Stimulated activated naive B cell treated with anti-CD40 and anti-IgM and Interleukin-4, amounts not matched to agents 10 μg/mL and 1 μg/mL and 100 μg/mL, for 72 hours (primary cell): ENCODE results near the gene KPNA2.
"Not testable (repeated sequence)": the region's sequence is repeated elsewhere in the genome, so short reads cannot be mapped to it uniquely, and the experiment has no call there.

ENCODE experiments used
- ATAC-seq, 2 donors: fragments of 150-1000 bp; cut with Tn5 transposase; replicated peaks; 2 replicates each; pipeline ENCODE4 v1.10.0; 2021; ENCODE audit warnings: moderate library complexity in 1 of 2
- DNase-seq: peaks from one replicate; pipeline ENCODE4 v3.0.0; 2021
- H3K27ac Mint-ChIP-seq: one replicate; pipeline ENCODE4 v1.8.0; 2022; ENCODE audit warnings: mild to moderate bottlenecking, mixed read lengths
- H3K27me3 Mint-ChIP-seq, 2 donors: one replicate each; pipeline ENCODE4 v1.8.0; 2022; ENCODE audit warnings: mixed read lengths in 2 of 2
- H3K36me3 Mint-ChIP-seq, 2 donors: one replicate each; pipeline ENCODE4 v1.8.0; 2022; ENCODE audit warnings: mixed read lengths in 2 of 2, mild to moderate bottlenecking in 1 of 2
- H3K4me1 Mint-ChIP-seq, 2 donors: one replicate each; pipeline ENCODE4 v1.8.0; 2022; ENCODE audit warnings: mixed read lengths in 2 of 2, mild to moderate bottlenecking in 1 of 2
- H3K4me3 Mint-ChIP-seq, 2 donors: one replicate each; pipeline ENCODE4 v1.8.0; 2022; ENCODE audit warnings: mild to moderate bottlenecking in 2 of 2, mixed read lengths in 2 of 2, moderate library complexity in 1 of 2
- H3K9me3 Mint-ChIP-seq, 2 donors: one replicate each; pipeline ENCODE4 v1.8.0; 2022; ENCODE audit warnings: mixed read lengths in 2 of 2, mild to moderate bottlenecking in 1 of 2

Gene KPNA2

DNA sequence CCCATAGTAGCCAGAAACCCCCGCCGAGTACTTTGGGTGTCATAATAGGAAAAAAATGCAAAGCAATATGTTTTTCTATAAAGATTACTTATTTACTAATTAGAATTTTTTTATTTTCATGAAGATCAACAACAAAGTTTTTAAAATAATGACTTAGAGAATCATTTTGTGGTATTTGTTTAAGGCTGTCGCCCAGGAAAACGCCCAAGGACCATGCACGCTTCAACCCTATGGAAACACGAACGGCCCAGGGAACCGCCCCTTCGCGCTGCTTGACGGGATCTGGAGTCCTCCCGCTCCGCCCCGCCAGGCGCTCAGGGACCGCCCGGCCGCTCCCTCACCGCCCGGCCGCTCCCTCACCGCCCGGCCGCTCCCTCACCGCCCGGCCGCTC lies 408 bp upstream of the KPNA2 start:
- DNase-seq: peak; percentile 86
- ATAC-seq: peak; percentile 89
- Mint-ChIP-seq H3K36me3 (peaks cover 11 to 17% of the 10 kb centered on the region in 2 donors), H3K4me3 (peak overlapping the region; percentile 91 to 92), H3K4me1 (peaks cover 5 to 10% of the 10 kb centered on the region in 2 donors), H3K27ac (peak overlapping the region; percentile 92), H3K9me3 (no peaks in the 10 kb centered on the region), H3K27me3 (no peaks in the 10 kb centered on the region)

DNA sequence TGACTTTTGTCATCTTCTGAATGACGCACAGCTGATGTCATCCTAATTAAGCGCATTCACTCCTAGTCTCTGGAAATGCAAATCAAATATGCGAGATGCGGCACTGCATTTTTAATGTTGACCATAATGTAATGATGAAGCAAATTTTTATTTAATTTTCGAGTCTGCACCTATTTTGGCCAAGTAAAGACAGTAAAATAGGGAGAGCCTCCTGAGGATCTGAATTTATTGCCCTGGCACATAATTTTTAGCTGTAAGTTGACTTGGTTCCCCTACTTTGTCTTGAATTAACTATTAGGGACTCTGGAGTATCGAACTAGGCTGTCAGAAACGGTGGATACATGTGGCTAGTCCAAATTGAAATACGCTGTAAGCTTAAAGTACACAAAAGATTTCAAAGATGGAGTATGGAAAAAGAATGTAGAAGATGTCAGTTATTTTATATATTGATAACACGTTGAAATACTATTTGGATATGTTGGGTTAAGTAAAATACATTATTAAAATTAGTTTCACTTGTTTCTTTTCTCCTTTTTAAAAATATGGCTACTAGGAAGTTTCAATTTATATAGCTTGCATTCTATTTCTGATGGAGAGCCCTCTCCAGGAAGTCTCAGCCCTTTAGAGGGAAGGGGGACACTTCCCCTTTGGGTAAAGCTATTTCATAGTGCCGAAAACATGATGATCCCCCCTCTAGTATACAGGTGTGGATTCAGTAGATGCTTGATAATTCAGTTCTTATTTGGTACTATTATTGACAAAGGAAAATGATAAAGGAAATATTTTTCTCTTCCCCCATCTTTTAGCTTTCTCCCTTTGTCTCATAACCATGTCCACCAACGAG lies 991 bp downstream of the KPNA2 start:
- no peak for DNase-seq
- Mint-ChIP-seq H3K36me3 (peaks cover 15 to 26% of the 10 kb centered on the region in 2 donors), H3K9me3 (no peaks in the 10 kb centered on the region), H3K4me1 (peaks cover 5 to 10% of the 10 kb centered on the region in 2 donors), H3K27ac (peak overlapping the region; percentile 92), H3K27me3 (no peaks in the 10 kb centered on the region), H3K4me3 (peak overlapping the region; percentile 91 to 92)
- ATAC-seq: no peak

DNA sequence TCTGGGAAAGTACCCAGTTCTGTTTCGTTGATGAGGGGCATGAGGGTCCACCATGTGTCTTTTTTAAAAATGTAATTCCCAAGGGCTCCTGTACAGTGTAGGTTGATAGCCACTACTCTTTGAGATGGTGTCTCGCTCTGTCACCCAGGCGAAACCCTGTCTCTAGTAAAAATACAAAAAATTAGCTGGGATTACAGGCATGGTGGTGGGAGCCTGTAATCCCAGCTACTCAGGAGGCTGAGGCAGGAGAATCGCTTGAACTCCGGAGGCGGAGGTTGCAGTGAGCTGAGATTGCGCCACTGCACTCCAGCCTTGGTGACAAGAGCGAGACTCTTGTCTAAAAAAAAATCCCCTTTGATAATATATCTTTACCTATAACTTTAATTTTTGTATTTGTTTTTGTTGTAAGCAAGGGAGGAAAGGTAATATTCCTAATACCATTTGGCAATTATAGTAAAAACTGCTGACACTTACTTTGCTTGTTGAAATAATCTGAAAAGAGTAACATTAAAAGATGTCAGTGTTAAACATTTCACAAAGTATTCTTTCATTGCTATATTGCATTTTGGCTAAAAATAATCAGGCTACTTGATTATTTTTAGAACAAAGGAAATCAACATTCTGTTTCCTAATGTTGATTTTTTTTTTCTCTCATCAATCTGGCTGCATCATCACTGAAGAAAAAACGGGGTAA lies 11.8 kb downstream of the KPNA2 start:
- Mint-ChIP-seq H3K4me3 (no peak overlapping the region), H3K27me3 (no peaks in the 10 kb centered on the region), H3K9me3 (no peaks in the 10 kb centered on the region), H3K27ac (no peak overlapping the region), H3K36me3 (peaks cover 25 to 45% of the 10 kb centered on the region in 2 donors), H3K4me1 (peaks cover 0 to 1% of the 10 kb centered on the region in 2 donors)
- DNase-seq: no peak
- no peak for ATAC-seq

DNA sequence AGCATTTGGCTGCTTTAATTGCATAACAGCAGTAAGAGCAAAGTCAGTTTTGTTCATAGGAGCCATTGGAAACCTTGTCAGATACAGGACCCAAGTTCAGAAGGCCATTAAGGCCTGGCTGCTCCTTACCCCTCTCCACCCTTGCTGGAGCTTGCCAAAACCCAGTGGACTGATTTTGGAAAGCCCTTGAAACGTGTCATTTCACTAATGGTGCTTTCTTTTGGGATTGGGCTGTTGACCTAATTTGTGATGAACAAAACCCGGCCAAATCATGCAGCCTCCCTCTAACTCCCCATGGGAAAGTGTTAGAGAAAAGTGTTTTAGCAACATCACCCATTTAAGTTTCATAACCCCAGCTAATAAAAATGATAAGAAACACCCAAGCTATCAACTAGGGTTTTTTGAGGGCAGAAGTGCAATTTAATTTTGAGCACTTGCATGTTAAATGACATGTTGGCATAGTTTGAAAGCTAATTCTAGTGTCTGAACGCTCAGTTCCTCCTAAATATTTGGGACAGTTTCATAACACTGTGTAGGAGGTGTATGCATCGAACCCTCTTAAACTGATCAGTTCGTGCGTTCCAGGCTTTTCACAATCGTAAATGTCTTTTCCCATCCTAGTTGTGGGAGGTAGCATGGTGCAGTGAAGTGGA lies 12.5 kb downstream of the KPNA2 start:
- not testable (repeated sequence) for H3K27ac Mint-ChIP-seq, H3K4me1 Mint-ChIP-seq, H3K9me3 Mint-ChIP-seq, H3K27me3 Mint-ChIP-seq, ATAC-seq, DNase-seq, H3K4me3 Mint-ChIP-seq
- H3K36me3 Mint-ChIP-seq: peaks cover 22 to 45% of the 10 kb centered on the region in 2 donors

DNA sequence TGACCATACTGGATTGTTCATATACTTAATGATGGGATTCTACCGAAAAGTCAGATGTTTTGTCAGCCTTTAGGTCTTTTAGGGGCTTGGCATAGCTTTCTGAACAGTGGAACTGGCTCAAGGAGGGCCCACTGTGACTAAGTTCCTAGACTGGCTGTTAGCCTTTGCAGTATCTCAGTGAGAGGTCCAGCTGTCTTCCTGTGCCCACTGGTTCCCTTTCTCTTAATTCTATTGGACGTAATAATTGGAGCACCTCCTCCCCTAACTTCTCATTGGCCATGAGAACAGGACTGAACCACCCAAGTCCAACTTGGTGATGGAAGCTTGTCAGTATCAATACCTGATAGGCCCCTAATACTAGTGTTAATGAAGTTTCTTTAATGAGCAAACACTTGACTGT lies 13.5 kb downstream of the KPNA2 start:
- H3K36me3 Mint-ChIP-seq: peaks cover 15 to 37% of the 10 kb centered on the region in 2 donors
- H3K4me1 Mint-ChIP-seq: peaks cover 0 to 1% of the 10 kb centered on the region in 2 donors
- H3K4me3 Mint-ChIP-seq: no peak overlapping the region
- DNase-seq (no peak), ATAC-seq (no peak)
- H3K9me3 Mint-ChIP-seq: no peaks in the 10 kb centered on the region
- no peak overlapping the region for H3K27ac Mint-ChIP-seq
- no peaks in the 10 kb centered on the region for H3K27me3 Mint-ChIP-seq

DNA sequence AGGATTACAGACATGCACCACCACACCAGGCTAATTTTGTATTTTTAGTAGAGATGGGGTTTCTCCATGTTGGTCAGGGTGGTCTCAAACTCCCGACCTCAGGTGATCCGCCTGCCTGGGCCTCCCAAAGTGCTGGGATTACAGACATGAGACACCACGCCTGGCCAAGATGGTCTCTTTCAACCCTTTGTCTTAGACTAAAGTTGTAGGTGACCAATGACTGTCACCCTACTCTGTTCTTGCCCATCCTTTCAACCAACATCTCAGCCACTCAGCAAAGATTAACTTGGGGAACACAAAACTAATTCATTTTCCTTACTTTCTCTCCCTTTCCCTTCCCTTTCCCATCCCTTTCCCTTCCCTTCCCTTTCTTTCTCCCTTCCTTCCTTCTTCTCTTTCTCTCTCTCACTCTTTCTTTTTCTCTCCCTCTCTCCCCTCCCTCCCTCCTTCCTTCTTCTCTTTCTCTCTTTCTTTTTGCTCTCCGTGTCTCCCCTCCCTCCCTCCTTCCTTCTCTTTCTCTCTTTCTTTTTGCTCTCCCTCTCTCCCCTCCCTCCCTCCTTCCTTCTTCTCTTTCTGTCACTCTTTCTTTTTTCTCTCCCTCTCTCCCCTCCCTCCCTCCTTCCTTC lies 14.4 kb downstream of the KPNA2 start:
- H3K9me3 Mint-ChIP-seq, DNase-seq, H3K27me3 Mint-ChIP-seq, ATAC-seq, H3K4me1 Mint-ChIP-seq, H3K27ac Mint-ChIP-seq, H3K4me3 Mint-ChIP-seq: not testable (repeated sequence)
- H3K36me3 Mint-ChIP-seq: peaks cover 10 to 29% of the 10 kb centered on the region in 2 donors

DNA sequence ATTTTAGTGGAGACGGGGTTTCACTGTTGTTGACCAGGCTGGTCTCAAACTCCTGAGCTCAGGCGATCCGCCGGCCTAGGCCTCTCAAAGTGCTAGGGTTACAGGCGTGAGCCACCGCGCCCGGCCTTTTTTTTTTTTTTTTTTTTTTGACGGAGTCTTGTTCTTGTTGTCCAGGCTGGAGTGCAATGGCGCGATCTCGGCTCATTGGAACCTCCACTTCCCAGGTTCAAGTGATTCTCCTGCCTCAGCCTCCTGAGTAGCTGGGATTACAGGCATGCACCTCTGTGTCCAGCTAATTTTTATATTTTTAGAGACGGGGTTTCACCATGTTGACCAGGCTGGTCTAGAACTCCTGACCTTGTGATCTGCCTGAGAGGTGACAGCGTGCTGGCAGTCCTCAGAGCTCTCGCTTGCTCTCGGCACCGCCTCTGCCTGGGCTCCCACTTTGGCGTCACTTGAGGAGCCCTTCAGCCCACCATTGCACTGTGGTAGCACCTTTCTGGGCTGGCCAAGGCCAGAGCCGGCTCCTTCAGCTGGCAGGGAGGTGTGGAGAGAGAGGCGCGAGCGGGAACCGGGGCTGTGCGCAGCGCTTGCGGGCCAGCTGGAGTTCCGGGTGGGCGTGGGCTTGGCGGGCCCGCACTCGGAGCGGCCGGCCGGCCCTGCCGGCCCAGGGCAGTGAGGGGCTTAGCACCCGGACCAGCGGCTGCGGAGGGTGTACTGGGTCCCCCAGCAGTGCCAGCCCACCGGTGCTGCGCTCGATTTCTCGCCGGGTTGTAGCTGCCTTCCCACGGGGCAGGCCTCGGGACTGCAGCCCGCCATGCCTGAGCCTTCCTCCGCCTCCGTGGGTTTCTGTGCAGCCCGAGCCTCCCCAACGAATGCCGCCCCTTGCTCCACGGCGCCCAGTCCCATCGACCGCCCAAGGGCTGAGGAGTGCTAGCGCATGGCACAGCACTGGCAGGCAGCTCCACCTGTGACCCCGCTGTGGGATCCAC lies 16.1 kb downstream of the KPNA2 start:
- H3K4me1 Mint-ChIP-seq, DNase-seq, H3K27ac Mint-ChIP-seq, H3K27me3 Mint-ChIP-seq, H3K4me3 Mint-ChIP-seq, H3K9me3 Mint-ChIP-seq, ATAC-seq: not testable (repeated sequence)
- H3K36me3 Mint-ChIP-seq: peaks cover 3 to 20% of the 10 kb centered on the region in 2 donors

DNA sequence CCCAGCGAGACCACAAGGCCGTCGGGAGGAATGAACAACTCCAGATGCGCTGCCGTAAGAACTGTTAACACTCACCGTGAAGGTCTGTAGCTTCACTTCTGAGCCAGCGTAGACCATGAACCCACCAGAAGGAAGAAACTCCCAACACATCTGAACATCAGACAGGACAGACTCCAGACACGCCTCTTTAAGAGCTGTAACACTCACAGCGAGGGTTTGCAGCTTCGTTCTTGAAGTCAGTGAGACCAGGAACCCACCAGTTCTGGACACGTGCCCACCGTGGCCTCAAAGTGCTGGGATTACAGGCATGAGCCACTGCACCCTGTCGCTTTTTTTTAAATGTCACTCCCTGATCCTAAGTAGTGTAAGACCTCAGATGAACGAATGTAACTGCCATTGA lies 17.3 kb downstream of the KPNA2 start:
- Mint-ChIP-seq H3K36me3 (peaks cover 3 to 18% of the 10 kb centered on the region in 2 donors), H3K27ac (no peak overlapping the region), H3K4me3 (no peak overlapping the region), H3K4me1 (peaks cover 0 to 1% of the 10 kb centered on the region in 2 donors), H3K9me3 (no peaks in the 10 kb centered on the region), H3K27me3 (no peaks in the 10 kb centered on the region)
- ATAC-seq: no peak
- no peak for DNase-seq

DNA sequence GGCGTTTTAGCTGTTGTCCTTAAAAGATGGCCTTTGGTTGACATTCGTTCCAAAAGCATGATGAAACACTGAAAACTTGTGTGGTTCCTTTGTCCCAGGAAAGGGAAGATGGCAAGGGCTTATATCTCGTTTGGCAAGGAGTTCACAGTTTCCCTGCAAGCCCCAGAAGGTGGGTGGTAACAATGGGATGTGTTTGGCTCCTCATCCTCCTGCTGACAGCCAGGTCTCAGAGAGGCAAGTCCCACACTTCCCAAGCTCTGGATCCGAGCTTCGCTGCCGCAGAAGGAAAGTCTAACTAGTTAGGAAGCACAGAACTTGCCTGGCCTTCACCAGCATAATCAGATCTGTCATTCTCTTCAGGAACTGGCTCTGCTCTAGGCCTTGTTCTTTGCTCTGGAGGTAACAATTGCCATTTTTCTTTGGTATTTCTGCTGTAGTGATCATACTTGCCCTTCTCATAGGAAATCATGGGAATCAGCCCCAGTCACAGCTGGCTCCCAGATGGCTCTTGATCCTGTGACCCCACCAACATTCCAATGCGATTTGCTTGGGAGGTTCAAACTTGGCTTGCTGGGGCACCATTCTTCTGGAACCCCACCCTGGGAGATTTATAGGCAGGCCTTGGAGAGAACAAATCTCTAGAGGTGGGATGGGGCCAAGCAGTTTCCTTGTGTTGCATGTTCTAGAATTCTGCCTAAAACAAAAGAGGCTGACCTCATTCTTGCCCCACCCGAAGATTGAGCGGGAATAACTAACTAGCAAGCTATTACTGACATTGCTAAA lies 17.9 kb downstream of the KPNA2 start:
- H3K27ac Mint-ChIP-seq: no peak overlapping the region
- no peak for DNase-seq
- H3K4me3 Mint-ChIP-seq: no peak overlapping the region
- H3K9me3 Mint-ChIP-seq: no peaks in the 10 kb centered on the region
- H3K4me1 Mint-ChIP-seq: peaks cover 0 to 1% of the 10 kb centered on the region in 2 donors
- no peaks in the 10 kb centered on the region for H3K27me3 Mint-ChIP-seq
- H3K36me3 Mint-ChIP-seq: peaks cover 3 to 18% of the 10 kb centered on the region in 2 donors
- ATAC-seq: no peak

DNA sequence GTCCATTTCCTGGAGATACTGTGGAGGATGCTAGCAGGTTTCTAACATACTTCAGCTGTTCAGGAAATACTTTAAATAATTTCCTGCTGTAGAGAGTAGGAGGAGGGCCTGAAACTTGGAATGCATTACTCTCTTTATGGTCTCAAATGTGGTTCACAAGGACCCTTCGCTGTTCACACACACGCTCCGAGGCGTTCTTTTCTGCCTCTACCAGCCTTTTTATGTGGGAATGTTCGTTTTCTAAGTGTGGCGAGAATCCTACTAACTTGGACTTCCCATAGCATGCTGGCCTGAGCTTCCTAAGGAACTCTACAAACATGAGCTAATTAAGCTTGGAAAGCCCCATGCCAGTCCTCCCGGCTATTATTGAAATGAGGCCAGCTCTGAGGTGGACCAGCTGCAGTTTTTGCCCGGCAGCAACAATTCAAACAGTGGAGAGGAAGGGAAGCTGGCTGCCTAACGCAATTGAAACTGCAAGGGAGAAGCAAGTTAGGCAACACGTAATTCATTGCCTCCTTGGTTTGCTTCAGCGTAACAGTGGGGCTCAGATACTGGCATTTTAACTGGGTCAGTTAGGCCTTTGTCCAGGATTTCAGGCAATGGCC lies 18.9 kb downstream of the KPNA2 start:
- DNase-seq (no peak), ATAC-seq (no peak)
- H3K27ac Mint-ChIP-seq: no peak overlapping the region
- H3K4me1 Mint-ChIP-seq: peaks cover 0 to 1% of the 10 kb centered on the region in 2 donors
- no peaks in the 10 kb centered on the region for H3K27me3 Mint-ChIP-seq
- H3K36me3 Mint-ChIP-seq: peaks cover 0 to 13% of the 10 kb centered on the region in 2 donors
- no peak overlapping the region for H3K4me3 Mint-ChIP-seq
- H3K9me3 Mint-ChIP-seq: no peaks in the 10 kb centered on the region

DNA sequence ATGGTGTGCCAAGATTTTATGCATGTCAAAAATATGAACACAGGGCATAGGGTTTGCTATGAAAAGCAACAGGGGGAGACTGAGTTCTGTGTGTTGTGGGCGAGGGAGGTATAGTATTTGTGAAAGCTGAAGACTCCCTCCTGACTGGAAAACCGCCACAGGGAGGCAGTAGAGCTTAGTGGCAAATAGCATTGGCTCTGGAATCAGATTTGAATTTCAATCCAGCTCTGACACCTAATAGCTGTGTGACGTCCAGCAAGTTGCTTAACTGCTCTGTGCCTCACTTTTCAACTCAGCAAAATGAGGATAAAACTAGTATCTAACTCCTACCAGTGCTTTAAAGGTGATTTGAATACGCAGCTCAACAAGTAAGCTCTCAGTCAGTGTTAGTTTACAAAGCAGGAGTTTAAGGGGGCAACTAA lies 22.0 kb downstream of the KPNA2 start:
- ATAC-seq (peak; percentile 64 to 65), DNase-seq (peak; percentile 17)
- Mint-ChIP-seq H3K4me1 (peaks cover 2 to 6% of the 10 kb centered on the region in 2 donors), H3K4me3 (no peak overlapping the region), H3K9me3 (no peaks in the 10 kb centered on the region), H3K27me3 (no peaks in the 10 kb centered on the region), H3K36me3 (peaks cover 0 to 3% of the 10 kb centered on the region in 2 donors), H3K27ac (no peak overlapping the region)

DNA sequence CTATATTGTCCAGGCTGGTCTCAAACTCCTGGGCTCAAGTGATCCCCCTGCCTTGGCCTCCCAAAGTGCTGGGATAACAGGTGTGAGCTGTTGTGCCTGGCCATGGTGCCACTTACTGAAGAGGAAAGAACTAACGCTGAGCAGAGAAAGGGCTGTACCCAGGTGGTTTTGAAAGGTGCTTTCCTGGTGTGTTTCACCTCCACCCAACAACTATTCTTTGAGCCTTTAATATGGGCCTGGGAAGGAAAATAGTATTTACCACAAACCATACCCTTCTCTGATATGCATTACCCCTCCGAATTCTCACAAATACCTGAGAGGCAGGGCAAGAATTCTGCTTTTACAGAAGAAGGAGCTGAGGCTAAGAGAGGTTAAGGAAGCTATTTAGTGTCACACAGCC lies 24.8 kb downstream of the KPNA2 start:
- H3K4me3 Mint-ChIP-seq: no peak overlapping the region
- H3K4me1 Mint-ChIP-seq: peaks cover 2 to 6% of the 10 kb centered on the region in 2 donors
- H3K36me3 Mint-ChIP-seq: no peaks in the 10 kb centered on the region
- no peaks in the 10 kb centered on the region for H3K9me3 Mint-ChIP-seq
- no peak for ATAC-seq
- no peak for DNase-seq
- H3K27me3 Mint-ChIP-seq: no peaks in the 10 kb centered on the region
- H3K27ac Mint-ChIP-seq: no peak overlapping the region
